CD8-positive, alpha-beta memory T cell (primary cell): Measurements from ENCODE around the gene GRIN2A. TPM values are rescaled to one million over a fixed set of nuclear protein-coding genes. Genes with fewer than 3 reads are reported as not detected.

Experiments
- CTCF ChIA-PET: fragments of 350-600 bp; sonication (Branson Sonifier 250); formaldehyde crosslinking; loops from one replicate; lab custom pipeline; 2021; ENCODE audit warnings: antibody characterized with exemption; lab: Charles Lee
- POLR2A ChIA-PET: fragments of 350-600 bp; sonication (Branson Sonifier 250); formaldehyde crosslinking; loops from one replicate; lab custom pipeline; 2021; ENCODE audit warnings: antibody characterized with exemption; lab: Charles Lee
- DNase-seq, 5 donors: peaks; one replicate each; pipeline versions ENCODE4 v3.0.0 to v3.0.0-alpha.2; 2020 to 2022; ENCODE audit warnings: mixed read lengths in 1 of 5
- H3K27ac ChIP-seq: one replicate; pipeline ENCODE4 v1.7.0; 2013; ENCODE audit warnings: low read depth, mild to moderate bottlenecking, low read length, moderate library complexity
- H3K27me3 ChIP-seq: 2 replicates; pipeline ENCODE4 v1.7.0; 2013; ENCODE audit warnings: low read length, mild to moderate bottlenecking; ENCODE audit not compliant: insufficient read depth, poor library complexity, severe bottlenecking
- H3K36me3 ChIP-seq: 2 replicates; pipeline ENCODE4 v1.7.0; 2013; ENCODE audit warnings: mild to moderate bottlenecking, low read length, moderate library complexity; ENCODE audit not compliant: insufficient read depth
- H3K4me1 ChIP-seq: 2 replicates; pipeline ENCODE4 v1.7.0; 2013; ENCODE audit warnings: mild to moderate bottlenecking, low read length, moderate library complexity; ENCODE audit not compliant: insufficient read depth
- H3K4me3 ChIP-seq: 2 replicates; pipeline ENCODE4 v1.7.0; 2013; ENCODE audit warnings: mild to moderate bottlenecking, low read length
- H3K9me3 ChIP-seq: 2 replicates; pipeline ENCODE4 v1.7.0; 2013; ENCODE audit warnings: mild to moderate bottlenecking, low read length
- H3K27ac Mint-ChIP-seq, 8 donors: one replicate each; pipeline ENCODE4 v1.8.0; 2020 to 2021; ENCODE audit warnings: mixed read lengths in 8 of 8, mild to moderate bottlenecking in 6 of 8, inconsistent platforms in 3 of 8, moderate library complexity in 3 of 8
- H3K27me3 Mint-ChIP-seq, 2 donors: one replicate each; pipeline ENCODE4 v1.8.0; 2020 to 2021; ENCODE audit warnings: mixed read lengths in 2 of 2, mild to moderate bottlenecking in 1 of 2, moderate library complexity in 1 of 2
- H3K36me3 Mint-ChIP-seq, 3 donors: one replicate each; pipeline ENCODE4 v1.8.0; 2020 to 2021; ENCODE audit warnings: mixed read lengths in 3 of 3, inconsistent platforms in 1 of 3, mild to moderate bottlenecking in 1 of 3
- H3K4me1 Mint-ChIP-seq, 3 donors: one replicate each; pipeline ENCODE4 v1.8.0; 2020 to 2021; ENCODE audit warnings: mixed read lengths in 3 of 3, inconsistent platforms in 1 of 3, mild to moderate bottlenecking in 1 of 3
- H3K4me3 Mint-ChIP-seq, 7 donors: one replicate each; pipeline ENCODE4 v1.8.0; 2020 to 2021; ENCODE audit warnings: mixed read lengths in 7 of 7, mild to moderate bottlenecking in 6 of 7, moderate library complexity in 4 of 7, inconsistent platforms in 2 of 7
- H3K9me3 Mint-ChIP-seq, 5 donors: one replicate each; pipeline ENCODE4 v1.8.0; 2020 to 2022; ENCODE audit warnings: mixed read lengths in 5 of 5, mild to moderate bottlenecking in 3 of 5, moderate library complexity in 2 of 5, inconsistent platforms in 1 of 5
- polyA plus RNA-seq: library from polyadenylated mRNA; unstranded; fragments of 300-500 nt; fragmentation: Illumina TruSeq; gene quantifications from one replicate; pipeline ENCODE4 v1.2.3, GENCODE V29; 2021
- total RNA-seq, 2 experiments: library from RNA; stranded (reverse); gene quantifications; one replicate each; pipeline ENCODE4 v1.2.3, GENCODE V29; 2021

The GRIN2A gene
- total and polyA plus RNA-seq, 3 experiments from 2014 or later, result not detected

DNA sequence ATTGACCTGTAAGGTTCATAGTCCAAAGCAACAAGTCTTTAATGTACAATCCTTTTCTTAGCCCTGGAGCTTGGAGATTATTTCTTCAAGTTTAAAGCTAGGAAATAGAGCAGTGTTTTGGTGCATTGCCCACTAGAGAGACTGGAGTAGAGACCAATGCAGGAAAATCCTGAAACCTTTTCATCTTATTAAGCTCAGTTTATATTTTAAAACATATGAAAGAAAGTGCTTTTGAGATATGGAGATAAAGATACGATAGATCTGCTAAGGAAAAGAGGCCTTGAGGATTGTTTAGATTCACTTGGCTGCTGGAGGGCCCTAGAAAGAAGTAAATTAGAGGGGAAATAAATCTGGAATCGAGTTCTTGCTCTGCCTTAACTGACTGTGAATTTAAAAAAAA lies 212.0 kb downstream of the GRIN2A start:
- no peak overlapping the region for H3K4me3 Mint-ChIP-seq
- no peaks in the 10 kb centered on the region for H3K4me1 Mint-ChIP-seq
- H3K36me3 ChIP-seq, result no peaks in the 10 kb centered on the region
- ChIA-PET CTCF (no interaction called here), POLR2A (no interaction called here)
- H3K27me3 ChIP-seq, result no peaks in the 10 kb centered on the region
- H3K27ac ChIP-seq, result no peak overlapping the region
- no peak overlapping the region for H3K27ac Mint-ChIP-seq
- no peak for DNase-seq
- no peaks in the 10 kb centered on the region for H3K27me3 Mint-ChIP-seq
- H3K9me3 Mint-ChIP-seq, result peaks cover 0 to 7% (median 2%) of the 10 kb centered on the region in 5 donors
- no peak overlapping the region for H3K4me3 ChIP-seq
- no peaks in the 10 kb centered on the region for H3K4me1 ChIP-seq
- no peaks in the 10 kb centered on the region for H3K9me3 ChIP-seq
- H3K36me3 Mint-ChIP-seq, result no peaks in the 10 kb centered on the region

DNA sequence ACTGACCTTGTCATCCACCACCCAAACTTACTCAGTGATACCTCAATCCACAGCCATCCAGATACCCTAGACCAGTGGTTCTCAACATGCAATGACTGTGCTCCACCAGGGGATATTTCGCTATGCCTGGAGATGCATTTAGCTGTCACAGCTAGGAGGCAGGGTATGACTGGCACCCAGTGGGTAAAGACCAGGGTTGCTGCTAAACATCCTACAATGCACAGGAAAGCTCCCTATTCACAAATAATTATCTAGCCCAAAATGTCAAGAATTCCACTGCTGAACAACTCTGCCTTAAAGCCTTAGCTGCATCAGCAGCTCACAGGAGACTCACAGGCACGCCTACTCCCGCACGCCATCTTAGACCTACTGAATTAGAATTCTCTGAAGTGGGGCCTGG lies 212.6 kb downstream of the GRIN2A start:
- H3K27ac ChIP-seq, result no peak overlapping the region
- H3K27me3 ChIP-seq, result no peaks in the 10 kb centered on the region
- peaks cover 0 to 7% (median 2%) of the 10 kb centered on the region in 5 donors for H3K9me3 Mint-ChIP-seq
- no peaks in the 10 kb centered on the region for H3K36me3 Mint-ChIP-seq
- CTCF ChIA-PET, result interaction anchor here (0.7 kb wide), 1 partner anchor 10 kb away, joined by 3 read pairs; no protein-coding TSS in a partner anchor
- H3K4me1 ChIP-seq, result no peaks in the 10 kb centered on the region
- DNase-seq, result no peak
- POLR2A ChIA-PET, result no interaction called here
- no peak overlapping the region for H3K4me3 Mint-ChIP-seq
- H3K4me1 Mint-ChIP-seq, result no peaks in the 10 kb centered on the region
- H3K27me3 Mint-ChIP-seq, result no peaks in the 10 kb centered on the region
- no peaks in the 10 kb centered on the region for H3K9me3 ChIP-seq
- H3K27ac Mint-ChIP-seq, result no peak overlapping the region
- no peaks in the 10 kb centered on the region for H3K36me3 ChIP-seq
- no peak overlapping the region for H3K4me3 ChIP-seq

DNA sequence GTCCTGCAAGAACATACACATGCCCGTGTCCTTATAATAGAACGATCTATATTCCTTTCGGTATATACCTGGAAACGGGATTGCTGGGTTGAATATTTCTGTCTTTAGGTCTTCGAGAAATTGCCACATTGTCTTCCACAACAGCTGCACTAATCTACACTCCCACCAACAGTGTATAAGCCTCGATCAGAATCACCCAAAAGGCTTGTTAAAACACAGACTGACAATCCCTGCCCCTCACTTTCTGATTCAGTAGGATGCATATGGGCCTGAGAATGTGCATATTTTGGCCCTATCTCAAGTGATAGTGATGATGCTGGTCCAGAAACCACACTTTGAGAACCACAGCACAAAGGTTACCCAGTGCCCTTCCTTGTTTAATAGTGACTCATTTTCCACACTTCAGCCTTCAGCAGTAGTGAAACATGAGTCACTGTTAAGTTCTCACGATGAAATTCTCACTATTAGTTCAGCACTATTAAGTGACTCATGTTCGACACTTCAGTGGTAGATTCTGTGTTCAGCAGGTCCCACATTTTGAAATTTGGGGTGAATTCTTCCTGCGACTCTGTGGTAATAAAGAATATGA lies 215.6 kb downstream of the GRIN2A start:
- no peaks in the 10 kb centered on the region for H3K9me3 ChIP-seq
- H3K27ac Mint-ChIP-seq, result no peak overlapping the region
- H3K4me3 Mint-ChIP-seq, result no peak overlapping the region
- no peaks in the 10 kb centered on the region for H3K27me3 Mint-ChIP-seq
- H3K9me3 Mint-ChIP-seq, result peaks cover 0 to 5% (median 0%) of the 10 kb centered on the region in 5 donors
- H3K4me1 Mint-ChIP-seq, result no peaks in the 10 kb centered on the region
- POLR2A ChIA-PET, result no interaction called here
- no peak overlapping the region for H3K27ac ChIP-seq
- H3K27me3 ChIP-seq, result no peaks in the 10 kb centered on the region
- no peaks in the 10 kb centered on the region for H3K4me1 ChIP-seq
- H3K4me3 ChIP-seq, result no peak overlapping the region
- no peaks in the 10 kb centered on the region for H3K36me3 ChIP-seq
- CTCF ChIA-PET, result no interaction called here
- H3K36me3 Mint-ChIP-seq, result no peaks in the 10 kb centered on the region
- no peak for DNase-seq

DNA sequence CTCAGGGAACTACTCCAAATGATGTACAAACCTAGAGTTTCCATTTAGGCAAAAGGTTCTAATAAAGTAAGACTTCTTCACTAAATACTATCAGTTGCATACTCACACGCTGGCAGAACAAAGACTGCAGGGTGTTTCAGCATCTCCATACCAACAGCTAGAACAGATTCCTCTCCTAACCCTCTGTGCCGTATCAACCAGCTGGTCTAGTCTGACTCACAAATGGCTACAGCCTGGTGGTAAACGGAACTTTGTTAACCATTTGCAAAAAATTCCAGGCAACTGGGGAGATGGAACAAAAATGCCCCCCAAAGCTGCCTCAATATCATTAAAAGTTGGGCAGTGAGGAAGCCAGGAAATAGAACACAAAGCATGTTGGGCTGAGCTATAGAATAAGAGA lies 217.1 kb downstream of the GRIN2A start:
- Mint-ChIP-seq H3K27ac (no peak overlapping the region), H3K9me3 (peaks cover 0 to 5% (median 0%) of the 10 kb centered on the region in 5 donors), H3K36me3 (no peaks in the 10 kb centered on the region), H3K27me3 (no peaks in the 10 kb centered on the region), H3K4me1 (no peaks in the 10 kb centered on the region), H3K4me3 (no peak overlapping the region)
- Histone ChIP-seq H3K4me1 (no peaks in the 10 kb centered on the region), H3K27me3 (no peaks in the 10 kb centered on the region), H3K27ac (no peak overlapping the region), H3K9me3 (no peaks in the 10 kb centered on the region), H3K4me3 (no peak overlapping the region), H3K36me3 (no peaks in the 10 kb centered on the region)
- CTCF ChIA-PET, result no interaction called here
- DNase-seq, result no peak
- POLR2A ChIA-PET, result no interaction called here

DNA sequence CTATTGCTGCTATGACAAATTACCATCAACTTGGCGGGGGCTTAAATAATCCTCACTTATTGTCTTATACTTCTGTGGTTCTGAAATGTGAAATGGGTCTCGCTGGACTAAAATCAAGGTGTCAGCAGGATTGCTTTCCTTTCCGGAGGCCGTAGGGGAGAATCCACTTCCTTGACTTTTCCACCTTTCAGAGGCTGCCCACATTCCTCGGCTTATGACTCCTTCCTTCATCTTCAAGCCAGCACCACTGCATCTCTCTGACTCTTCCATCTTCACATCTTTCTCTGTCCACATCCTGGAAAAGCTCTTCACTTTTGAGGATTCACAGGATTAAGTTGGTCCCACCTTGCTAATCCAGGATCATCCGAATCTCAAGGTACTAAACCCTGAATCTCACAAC lies 217.8 kb downstream of the GRIN2A start:
- no peak for DNase-seq
- no peak overlapping the region for H3K27ac Mint-ChIP-seq
- no peaks in the 10 kb centered on the region for H3K27me3 Mint-ChIP-seq
- H3K4me1 Mint-ChIP-seq, result no peaks in the 10 kb centered on the region
- H3K27ac ChIP-seq, result no peak overlapping the region
- no peaks in the 10 kb centered on the region for H3K36me3 Mint-ChIP-seq
- H3K36me3 ChIP-seq, result no peaks in the 10 kb centered on the region
- peaks cover 0 to 4% (median 0%) of the 10 kb centered on the region in 5 donors for H3K9me3 Mint-ChIP-seq
- no peak overlapping the region for H3K4me3 Mint-ChIP-seq
- H3K9me3 ChIP-seq, result no peaks in the 10 kb centered on the region
- CTCF ChIA-PET, result no interaction called here
- no peaks in the 10 kb centered on the region for H3K4me1 ChIP-seq
- no peak overlapping the region for H3K4me3 ChIP-seq
- no peaks in the 10 kb centered on the region for H3K27me3 ChIP-seq
- POLR2A ChIA-PET, result no interaction called here

DNA sequence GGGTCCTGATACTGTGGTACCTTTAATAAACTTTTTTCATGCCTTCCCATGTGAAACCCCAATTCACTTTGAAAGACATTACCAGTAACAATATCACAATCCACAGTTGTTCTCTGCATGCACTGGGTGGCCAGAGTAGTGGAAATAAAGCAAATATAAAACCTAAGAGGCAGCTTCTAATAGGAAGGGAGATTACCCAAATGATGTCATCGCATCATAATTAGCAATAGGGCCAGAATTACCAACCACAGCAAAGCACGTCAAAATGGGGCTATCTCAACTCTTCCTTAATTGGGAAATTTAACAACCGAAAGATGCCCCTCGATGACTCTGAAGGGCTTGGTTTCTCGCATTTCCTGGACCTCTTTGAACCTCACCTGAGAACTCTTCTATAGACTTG lies 224.8 kb downstream of the GRIN2A start:
- DNase-seq, result no peak
- CTCF ChIA-PET, result no interaction called here
- Histone ChIP-seq H3K36me3 (no peaks in the 10 kb centered on the region), H3K27me3 (no peaks in the 10 kb centered on the region), H3K27ac (no peak overlapping the region), H3K4me3 (no peak overlapping the region), H3K4me1 (no peaks in the 10 kb centered on the region), H3K9me3 (no peaks in the 10 kb centered on the region)
- H3K4me3 Mint-ChIP-seq, result no peak overlapping the region
- no peaks in the 10 kb centered on the region for H3K36me3 Mint-ChIP-seq
- H3K9me3 Mint-ChIP-seq, result no peaks in the 10 kb centered on the region
- H3K27ac Mint-ChIP-seq, result no peak overlapping the region
- peaks cover 0 to 2% of the 10 kb centered on the region in 2 donors for H3K27me3 Mint-ChIP-seq
- POLR2A ChIA-PET, result no interaction called here
- H3K4me1 Mint-ChIP-seq, result no peaks in the 10 kb centered on the region

DNA sequence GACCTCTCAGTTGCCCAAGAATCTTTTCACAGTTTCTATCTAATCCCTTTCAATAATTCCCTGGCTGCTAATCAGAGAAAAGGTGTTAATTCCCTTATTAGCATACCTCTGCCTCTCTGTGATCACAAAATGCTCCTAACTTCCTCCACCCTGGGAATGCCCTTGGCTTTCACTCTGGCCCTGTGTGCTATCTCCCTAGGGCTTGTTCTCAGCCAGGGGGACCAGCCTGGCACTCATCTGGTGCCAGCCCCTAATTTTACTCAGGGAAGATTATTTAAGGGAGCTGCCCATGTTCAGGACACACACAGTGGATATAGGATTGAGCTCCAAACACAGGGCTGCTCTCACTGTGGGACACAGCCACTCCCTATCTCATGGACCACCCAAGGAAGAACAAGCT lies 225.2 kb downstream of the GRIN2A start:
- no peak for DNase-seq
- H3K36me3 Mint-ChIP-seq, result no peaks in the 10 kb centered on the region
- no peak overlapping the region for H3K27ac Mint-ChIP-seq
- H3K4me1 ChIP-seq, result no peaks in the 10 kb centered on the region
- CTCF ChIA-PET, result no interaction called here
- no peaks in the 10 kb centered on the region for H3K9me3 ChIP-seq
- H3K4me3 ChIP-seq, result no peak overlapping the region
- no peaks in the 10 kb centered on the region for H3K9me3 Mint-ChIP-seq
- H3K27me3 Mint-ChIP-seq, result peaks cover 0 to 2% of the 10 kb centered on the region in 2 donors
- H3K4me3 Mint-ChIP-seq, result no peak overlapping the region
- H3K4me1 Mint-ChIP-seq, result no peaks in the 10 kb centered on the region
- no peak overlapping the region for H3K27ac ChIP-seq
- no peaks in the 10 kb centered on the region for H3K27me3 ChIP-seq
- H3K36me3 ChIP-seq, result no peaks in the 10 kb centered on the region
- POLR2A ChIA-PET, result no interaction called here

DNA sequence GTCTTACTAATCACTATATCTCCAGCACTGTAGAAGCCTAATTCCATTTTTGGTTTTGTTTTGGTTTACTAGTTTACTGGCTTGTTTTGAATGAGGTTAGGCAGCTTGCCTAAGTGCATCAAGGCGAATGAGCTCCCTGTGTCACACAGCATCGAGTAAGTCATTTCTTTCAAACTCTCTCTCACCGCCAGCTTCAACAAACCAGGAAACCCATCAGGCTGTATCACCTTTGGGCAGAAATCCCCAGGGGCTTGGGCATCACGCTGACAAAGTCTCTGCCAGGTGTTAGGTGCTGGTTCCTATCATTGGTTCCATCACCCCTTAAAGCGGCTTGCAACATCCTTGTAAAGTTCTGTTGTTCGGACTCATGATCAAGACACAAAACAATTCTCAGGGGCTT lies 226.6 kb downstream of the GRIN2A start:
- no peak overlapping the region for H3K4me3 ChIP-seq
- Mint-ChIP-seq H3K4me1 (no peaks in the 10 kb centered on the region), H3K4me3 (no peak overlapping the region), H3K36me3 (no peaks in the 10 kb centered on the region), H3K27me3 (peaks cover 0 to 2% of the 10 kb centered on the region in 2 donors), H3K9me3 (no peaks in the 10 kb centered on the region), H3K27ac (no peak overlapping the region)
- H3K9me3 ChIP-seq, result no peaks in the 10 kb centered on the region
- DNase-seq, result no peak
- POLR2A ChIA-PET, result no interaction called here
- H3K27me3 ChIP-seq, result no peaks in the 10 kb centered on the region
- CTCF ChIA-PET, result no interaction called here
- no peaks in the 10 kb centered on the region for H3K36me3 ChIP-seq
- H3K27ac ChIP-seq, result no peak overlapping the region
- no peaks in the 10 kb centered on the region for H3K4me1 ChIP-seq
